Measurements from ENCODE around the gene GFRA1.

The GFRA1 gene

GRCh38 chr10:116164291-116164690 lies 108.7 kb downstream of the GFRA1 start:
- in situ Hi-C loops (cut with MboI; ENCODE audit: low sequenced_read_pairs): no loop called here

DNA sequence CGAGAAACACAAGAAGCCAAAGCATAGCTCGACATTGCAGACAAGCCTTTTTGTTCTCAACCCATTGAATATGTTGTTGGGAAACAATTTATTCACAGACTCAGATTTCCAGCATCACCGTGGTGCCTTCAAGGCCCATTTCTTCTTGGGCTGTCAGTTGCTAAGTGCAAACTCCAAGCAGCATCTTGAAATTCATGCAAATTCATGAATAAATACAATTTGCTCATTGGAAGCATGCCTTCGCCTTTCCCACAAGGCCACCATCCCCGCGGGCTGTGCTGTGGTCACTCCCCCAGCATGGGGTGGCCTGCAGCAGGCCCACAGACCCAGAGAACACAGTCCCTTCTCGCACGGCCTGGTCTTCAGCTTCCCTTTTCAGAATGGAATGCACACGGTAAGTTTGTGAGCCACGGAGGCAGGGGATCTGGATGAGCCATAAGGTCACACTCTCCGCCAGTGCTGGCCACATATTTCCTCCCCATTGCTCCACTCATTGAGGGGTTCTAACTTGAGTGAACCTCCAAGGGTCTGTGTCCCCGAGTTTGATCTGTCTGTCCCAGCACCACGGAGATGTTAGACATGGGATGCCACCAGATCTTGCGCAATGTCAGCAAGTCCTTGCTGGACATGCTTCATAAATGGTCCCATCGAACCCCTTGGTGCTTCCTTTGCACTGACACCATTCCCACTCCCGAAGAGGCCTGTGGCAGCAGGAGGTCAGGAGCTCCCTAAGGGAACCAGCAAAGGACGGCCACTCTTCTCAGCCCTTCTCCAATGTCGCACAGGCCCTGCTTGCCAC lies 109.5 kb downstream of the GFRA1 start:
- in situ Hi-C loops (cut with MboI; ENCODE audit: low sequenced_read_pairs): no loop called here

GRCh38 chr10:116162851-116163250 lies 110.2 kb downstream of the GFRA1 start:
- in situ Hi-C loops (cut with MboI; ENCODE audit: low sequenced_read_pairs): no loop called here

GRCh38 chr10:116160271-116160670 lies 112.7 kb downstream of the GFRA1 start:
- in situ Hi-C loops (cut with MboI; ENCODE audit: low sequenced_read_pairs): no loop called here

DNA sequence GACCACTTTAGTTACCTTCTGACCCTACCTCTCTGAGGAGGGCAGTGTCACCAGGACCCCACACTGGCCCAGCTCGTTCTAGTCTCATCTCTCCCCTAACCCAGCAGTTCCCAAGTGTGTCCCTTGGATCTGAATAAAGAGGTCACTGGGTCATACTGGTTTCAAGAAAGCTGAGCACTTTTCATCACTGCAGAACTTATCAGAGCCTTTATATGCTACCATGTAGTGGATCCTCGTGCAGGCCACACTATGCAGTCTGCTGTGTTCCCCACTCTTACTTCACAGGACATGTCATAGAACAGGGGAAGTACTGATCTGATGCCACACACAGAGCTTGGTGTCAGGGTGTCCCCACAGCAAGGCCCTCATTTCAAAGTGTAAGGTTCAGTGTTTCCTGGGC lies 113.8 kb downstream of the GFRA1 start:
- in situ Hi-C loops (cut with MboI; ENCODE audit: low sequenced_read_pairs): no loop called here

DNA sequence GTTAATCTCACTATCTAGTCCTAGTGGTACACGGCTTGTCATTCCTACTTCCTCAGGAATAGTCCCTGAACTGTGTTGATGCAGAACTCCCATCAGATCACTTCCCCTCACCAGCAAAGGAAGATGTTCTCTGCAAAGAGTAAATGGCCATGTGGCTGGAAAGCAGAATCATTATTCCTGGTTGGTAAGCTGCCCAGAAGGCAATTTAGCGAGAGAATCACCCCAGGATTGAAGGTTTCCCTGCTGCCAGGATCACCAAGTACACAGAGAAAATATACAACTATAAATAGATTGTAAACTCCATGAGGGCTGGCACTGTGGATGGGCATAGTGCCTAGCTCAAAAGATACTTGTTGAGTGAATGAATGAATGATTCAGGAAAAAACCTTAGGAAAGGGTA lies 115.0 kb downstream of the GFRA1 start:
- in situ Hi-C loops (cut with MboI; ENCODE audit: low sequenced_read_pairs): no loop called here

DNA sequence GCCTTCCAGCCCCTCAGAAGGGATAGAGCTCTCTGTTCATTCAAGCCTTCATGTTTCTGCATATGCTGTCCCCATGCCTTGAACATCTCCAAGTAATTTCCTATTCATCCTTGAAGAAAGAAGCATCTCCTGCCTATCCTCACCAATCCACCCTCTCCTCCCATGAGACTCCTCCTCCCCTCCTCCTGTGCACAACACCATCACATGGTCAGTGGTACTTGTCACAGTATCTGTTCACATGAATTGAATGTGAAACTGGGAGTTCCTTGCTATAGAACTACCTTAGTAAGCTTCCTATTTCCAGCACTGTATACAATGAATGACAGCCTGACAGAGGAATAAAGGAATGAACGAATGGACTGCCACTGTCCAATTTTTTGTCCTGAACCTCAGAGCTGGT lies 115.5 kb downstream of the GFRA1 start:
- in situ Hi-C loops (cut with MboI; ENCODE audit: low sequenced_read_pairs): no loop called here

- in situ Hi-C loops (cut with MboI; ENCODE audit: low sequenced_read_pairs): no loop called here
These were observed 116.2 kb downstream of the GFRA1 start for GRCh38 chr10:116156819-116157218.

DNA sequence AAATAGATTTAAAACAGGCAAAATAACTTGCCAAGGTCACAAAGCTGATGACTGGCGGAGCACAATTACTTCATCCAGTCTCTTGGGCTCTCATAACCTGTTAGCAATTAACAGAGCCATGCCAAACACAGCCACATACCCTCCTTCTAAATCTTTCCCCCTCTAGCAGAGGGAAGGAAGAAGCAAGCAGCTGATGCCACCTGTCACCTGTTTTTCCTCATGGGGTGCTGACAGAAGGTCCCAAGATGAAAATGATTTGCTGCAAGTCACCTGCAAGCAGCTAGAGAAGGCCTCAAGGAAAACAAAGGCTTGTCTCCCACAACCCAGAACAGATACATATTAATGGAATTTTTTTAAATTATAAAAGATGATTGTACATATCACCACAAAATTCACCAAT lies 117.8 kb downstream of the GFRA1 start:
- in situ Hi-C loops (cut with MboI; ENCODE audit: low sequenced_read_pairs): no loop called here

- in situ Hi-C loops (cut with MboI; ENCODE audit: low sequenced_read_pairs): no loop called here
These were observed 118.4 kb downstream of the GFRA1 start for GRCh38 chr10:116154651-116155050.

GRCh38 chr10:116151076-116151475 lies 121.9 kb downstream of the GFRA1 start:
- in situ Hi-C loops (cut with MboI; ENCODE audit: low sequenced_read_pairs): no loop called here

- in situ Hi-C loops (cut with MboI; ENCODE audit: low sequenced_read_pairs): no loop called here
These were observed 122.4 kb downstream of the GFRA1 start for GRCh38 chr10:116150606-116151005.

DNA sequence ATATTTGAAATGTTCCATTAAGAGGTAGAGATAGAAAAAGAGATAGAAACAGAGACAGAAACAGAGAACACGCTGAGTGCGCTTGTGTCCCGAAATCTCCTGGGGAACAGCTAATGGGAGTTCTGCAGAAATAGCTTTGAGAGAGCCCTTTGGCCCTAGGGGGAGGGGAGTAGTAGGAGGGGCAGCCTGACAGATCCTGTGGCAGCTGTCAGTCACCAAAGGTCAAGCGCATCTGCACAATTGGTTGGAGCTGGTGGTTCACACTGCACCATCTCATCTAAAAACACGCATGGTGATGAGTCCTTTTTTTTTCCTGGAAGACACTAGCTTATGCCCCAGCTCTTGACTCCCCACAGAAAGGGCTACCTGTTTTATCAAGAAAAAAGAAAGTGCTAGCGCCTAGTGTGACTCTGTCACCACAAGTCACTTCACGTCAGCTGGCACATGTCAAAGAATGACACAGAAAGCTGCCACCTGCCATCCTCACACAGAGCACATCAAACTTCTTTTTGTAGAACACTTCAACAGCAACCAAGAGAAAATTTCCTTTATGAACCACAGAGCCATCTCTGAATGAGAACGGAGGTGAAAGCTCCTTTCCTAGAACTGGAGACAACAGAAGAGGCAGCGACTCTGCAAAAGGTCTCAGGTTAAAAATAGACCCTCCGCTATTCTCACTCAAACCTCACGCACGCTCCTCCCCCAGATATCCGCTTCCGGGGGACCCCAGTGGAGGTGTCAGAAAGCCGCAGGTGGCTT lies 125.7 kb downstream of the GFRA1 start:
- in situ Hi-C loops (cut with MboI; ENCODE audit: low sequenced_read_pairs): no loop called here

DNA sequence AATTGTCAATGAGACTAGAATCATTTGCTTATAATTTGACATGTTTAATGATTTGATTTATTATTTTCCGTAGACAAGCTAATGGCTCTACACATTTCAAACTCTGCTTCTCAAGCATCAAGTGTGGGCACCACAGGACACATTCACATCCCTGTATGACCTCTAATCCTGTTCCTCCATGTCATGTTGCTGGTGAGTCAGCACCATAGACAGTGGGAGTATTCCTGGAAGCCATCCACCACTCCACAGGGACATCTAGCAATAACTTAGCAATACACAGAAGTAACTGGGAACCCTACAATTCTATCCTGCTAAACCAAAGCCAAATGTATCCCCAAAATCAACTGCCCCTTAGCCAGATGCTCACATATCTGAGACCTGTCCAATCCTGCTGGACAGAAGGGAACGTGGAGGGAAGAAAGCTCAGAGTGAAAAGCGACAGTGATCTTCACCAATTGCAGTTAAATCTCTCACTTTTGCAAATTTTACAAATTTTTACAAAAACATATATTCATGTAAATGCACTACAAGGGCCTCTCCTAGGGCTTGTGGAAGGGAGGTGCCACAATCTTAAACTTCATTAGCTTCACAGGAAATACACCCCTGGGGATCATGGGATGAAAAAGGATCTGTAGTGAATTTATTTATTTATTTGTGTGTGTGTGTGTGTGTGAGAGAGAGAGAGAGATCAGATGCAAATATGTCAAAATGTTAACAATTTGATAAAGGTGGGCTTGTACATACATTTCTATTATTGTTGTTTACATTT lies 126.5 kb downstream of the GFRA1 start:
- in situ Hi-C loops (cut with MboI; ENCODE audit: low sequenced_read_pairs): no loop called here

DNA sequence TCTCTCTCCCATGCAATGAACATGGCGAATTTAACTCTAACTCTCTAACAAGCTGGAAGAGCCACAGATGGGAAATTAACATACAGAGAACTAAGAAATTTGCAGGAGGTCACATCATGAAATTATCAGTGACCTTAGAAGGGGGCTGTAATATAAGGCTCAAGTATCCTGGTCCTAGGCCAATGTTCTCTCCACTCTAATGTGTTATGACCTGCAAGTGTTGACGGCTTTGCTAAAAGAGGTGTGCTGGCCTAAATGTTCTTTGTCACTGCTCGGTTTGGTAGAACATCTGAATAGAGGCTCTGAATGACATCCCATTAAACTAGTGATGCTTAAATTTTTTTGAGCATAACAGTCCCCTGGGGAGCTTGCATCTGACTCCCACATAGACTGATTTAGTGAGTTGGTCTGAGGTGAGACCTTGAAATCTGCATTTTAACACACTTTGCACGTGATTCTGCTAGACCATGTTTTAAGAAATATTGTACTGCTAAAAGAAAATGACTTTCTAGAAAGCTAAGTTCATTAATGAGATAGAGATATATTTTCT lies 129.3 kb downstream of the GFRA1 start:
- in situ Hi-C loops (cut with MboI; ENCODE audit: low sequenced_read_pairs): no loop called here

GRCh38 chr10:116141855-116142254 lies 131.2 kb downstream of the GFRA1 start:
- in situ Hi-C loops (cut with MboI; ENCODE audit: low sequenced_read_pairs): no loop called here

DNA sequence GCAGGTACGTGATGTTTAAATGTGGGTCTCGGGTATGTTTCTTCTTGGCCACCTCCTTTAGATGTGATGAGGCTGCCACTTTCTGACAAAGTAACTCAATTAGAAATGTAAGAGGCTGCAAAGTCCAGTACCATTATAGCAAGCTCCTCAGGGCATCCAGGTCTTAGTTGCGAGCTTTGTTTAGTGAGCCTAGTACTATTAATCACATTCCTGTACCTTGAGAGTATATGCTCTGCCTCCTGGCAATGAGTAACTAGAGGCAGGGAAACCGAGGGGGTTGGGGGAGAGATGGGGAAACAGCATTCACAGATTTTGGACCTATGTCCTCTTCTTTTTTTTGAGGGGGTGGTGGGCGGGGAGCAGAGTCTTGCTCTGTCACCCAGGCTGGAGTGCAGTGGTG lies 131.8 kb downstream of the GFRA1 start:
- in situ Hi-C loops (cut with MboI; ENCODE audit: low sequenced_read_pairs): no loop called here

DNA sequence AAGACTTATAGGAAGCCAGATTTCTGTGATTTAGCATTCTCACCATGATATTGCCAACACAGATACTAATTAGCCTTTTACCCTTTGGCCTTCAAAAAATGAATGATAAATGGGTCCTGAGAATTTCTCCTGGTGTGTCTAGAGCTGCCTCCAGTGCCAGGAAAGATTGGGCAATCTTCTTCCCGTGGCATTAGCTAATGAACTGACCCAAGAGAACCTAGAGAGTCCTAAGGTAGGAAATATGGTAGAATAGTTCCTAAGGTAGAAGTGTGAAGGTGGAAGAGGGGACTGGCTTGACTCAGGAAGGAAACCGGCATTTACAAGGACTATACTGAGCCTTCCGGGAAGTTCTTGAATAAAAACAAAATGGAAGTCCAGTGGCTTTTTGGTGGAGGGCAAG lies 133.1 kb downstream of the GFRA1 start:
- in situ Hi-C loops (cut with MboI; ENCODE audit: low sequenced_read_pairs): no loop called here

- in situ Hi-C loops (cut with MboI; ENCODE audit: low sequenced_read_pairs): no loop called here
These were observed 134.1 kb downstream of the GFRA1 start for GRCh38 chr10:116138897-116139296.

- in situ Hi-C loops (cut with MboI; ENCODE audit: low sequenced_read_pairs): no loop called here
These were observed 136.7 kb downstream of the GFRA1 start for GRCh38 chr10:116136261-116136660.

GRCh38 chr10:116134322-116134721 lies 138.7 kb downstream of the GFRA1 start:
- in situ Hi-C loops (cut with MboI; ENCODE audit: low sequenced_read_pairs): no loop called here

Data from HL-60/S4 (cell line).